Fibroblast of mammary gland (primary cell): ENCODE data around the gene USP36.

Source experiments
- DNase-seq: peaks from one replicate; pipeline ENCODE4 v3.0.0-alpha.2; 2010; ENCODE audit warnings: low read depth
- H3K4me3 ChIP-seq: 2 replicates; pipeline ENCODE4 v1.5.1; 2011; ENCODE audit warnings: low read depth, mild to moderate bottlenecking, low read length, moderate library complexity; ENCODE audit not compliant: control insufficient read depth
- TF ChIP-seq, protein P1 (sequence below): conservative IDR thresholded peaks from 2 replicates; pipeline ENCODE4 v1.5.1; 2011; ENCODE audit warnings: low read depth, low read length, inconsistent platforms; ENCODE audit not compliant: control insufficient read depth, insufficient read depth

USP36 gene

DNA sequence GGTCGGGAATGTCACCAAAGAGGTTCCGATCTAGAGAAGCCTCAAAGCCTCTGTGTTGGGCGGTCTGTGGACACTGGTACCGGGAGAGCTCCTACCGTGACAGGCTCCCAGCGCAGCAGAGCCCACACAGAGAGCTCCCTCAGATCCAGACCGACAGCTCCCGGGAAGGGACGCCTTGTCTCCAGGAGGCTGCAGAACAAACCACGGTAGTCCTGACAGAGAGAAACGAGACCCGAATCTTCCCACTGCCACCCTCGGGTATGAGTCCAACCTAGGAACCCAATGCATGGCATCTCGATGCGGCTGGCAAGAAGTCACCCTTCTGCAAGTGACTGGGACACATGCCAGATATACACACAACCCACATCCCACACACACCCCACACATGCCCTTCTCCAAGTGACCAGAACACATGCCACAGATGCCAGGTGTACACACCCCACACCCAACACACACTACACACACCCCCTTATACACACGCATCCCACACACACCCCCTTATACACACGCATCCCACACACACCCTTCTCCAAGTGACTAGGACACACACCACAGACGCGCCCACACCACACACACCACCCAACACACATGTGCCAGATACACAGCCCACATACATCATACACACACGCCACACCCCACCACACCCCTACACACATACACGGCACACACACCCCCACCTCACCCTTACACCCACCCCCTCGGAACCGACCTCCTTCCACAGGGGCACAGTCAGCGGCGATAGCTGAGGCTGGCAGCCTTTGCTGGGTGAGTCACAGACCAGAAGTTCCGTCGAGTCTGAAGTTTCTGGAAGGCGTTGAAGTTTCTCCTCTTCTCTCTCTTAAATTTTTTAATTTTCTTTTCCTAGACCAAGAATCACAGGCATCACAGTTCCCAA is 42.7 kb downstream of the USP36 start:
- no peak overlapping the region for H3K4me3 ChIP-seq
- TF ChIP-seq, protein P1, sequence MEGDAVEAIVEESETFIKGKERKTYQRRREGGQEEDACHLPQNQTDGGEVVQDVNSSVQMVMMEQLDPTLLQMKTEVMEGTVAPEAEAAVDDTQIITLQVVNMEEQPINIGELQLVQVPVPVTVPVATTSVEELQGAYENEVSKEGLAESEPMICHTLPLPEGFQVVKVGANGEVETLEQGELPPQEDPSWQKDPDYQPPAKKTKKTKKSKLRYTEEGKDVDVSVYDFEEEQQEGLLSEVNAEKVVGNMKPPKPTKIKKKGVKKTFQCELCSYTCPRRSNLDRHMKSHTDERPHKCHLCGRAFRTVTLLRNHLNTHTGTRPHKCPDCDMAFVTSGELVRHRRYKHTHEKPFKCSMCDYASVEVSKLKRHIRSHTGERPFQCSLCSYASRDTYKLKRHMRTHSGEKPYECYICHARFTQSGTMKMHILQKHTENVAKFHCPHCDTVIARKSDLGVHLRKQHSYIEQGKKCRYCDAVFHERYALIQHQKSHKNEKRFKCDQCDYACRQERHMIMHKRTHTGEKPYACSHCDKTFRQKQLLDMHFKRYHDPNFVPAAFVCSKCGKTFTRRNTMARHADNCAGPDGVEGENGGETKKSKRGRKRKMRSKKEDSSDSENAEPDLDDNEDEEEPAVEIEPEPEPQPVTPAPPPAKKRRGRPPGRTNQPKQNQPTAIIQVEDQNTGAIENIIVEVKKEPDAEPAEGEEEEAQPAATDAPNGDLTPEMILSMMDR, result no peak
- peak; percentile 15 for DNase-seq

GRCh38 chr17:78797213-78797612 is 43.4 kb downstream of the USP36 start:
- no peak overlapping the region for H3K4me3 ChIP-seq
- TF ChIP-seq, protein P1, result no peak
- no peak for DNase-seq

- no peak for DNase-seq
- H3K4me3 ChIP-seq, result no peak overlapping the region
- TF ChIP-seq, protein P1, result no peak
Observed at GRCh38 chr17:78796517-78796900, 44.1 kb downstream of the USP36 start.

GRCh38 chr17:78795861-78796516 is 44.6 kb downstream of the USP36 start:
- TF ChIP-seq, protein P1, result no peak
- no peak overlapping the region for H3K4me3 ChIP-seq
- DNase-seq, result no peak

GRCh38 chr17:78794864-78795640 is 45.6 kb downstream of the USP36 start:
- DNase-seq, result no peak
- TF ChIP-seq, protein P1, result no peak
- H3K4me3 ChIP-seq, result no peak overlapping the region

- DNase-seq, result no peak
- TF ChIP-seq, protein P1, result no peak
- no peak overlapping the region for H3K4me3 ChIP-seq
Observed at GRCh38 chr17:78794399-78794798, 46.2 kb downstream of the USP36 start.
